Measurements from ENCODE around the gene LGMN.

The LGMN gene

GRCh38 chr14:92789457-92790089 is 41.1 kb upstream of the LGMN start:
- TF ChIP-seq CTCF (IDR thresholded peaks at IDR 0.05; ENCODE audit: control extremely low read depth, extremely low read depth, low read depth, missing control alignments): no peak
- ChIA-PET CTCF (interaction anchor here (11.1 kb wide), 1 partner anchor 77 kb away, joined by 177 read pairs; no protein-coding TSS in a partner anchor), POLR2A (no interaction called here)
- no peak for DNase-seq (ENCODE audit: extremely low spot score)

GRCh38 chr14:92787554-92787953 is 39.1 kb upstream of the LGMN start:
- ChIA-PET POLR2A (no interaction called here), CTCF (interaction anchor here (1.3 to 11.1 kb wide), 3 partner anchors 9 to 75 kb away, joined by 3 to 177 read pairs (median 4); no protein-coding TSS in a partner anchor)
- no peak for DNase-seq (ENCODE audit: extremely low spot score)
- no peak for TF ChIP-seq CTCF (IDR thresholded peaks at IDR 0.05; ENCODE audit: control extremely low read depth, extremely low read depth, low read depth, missing control alignments)

- ChIA-PET CTCF (interaction anchor here (0.9 to 11.1 kb wide), 6 partner anchors 8 to 99 kb away, joined by 3 to 177 read pairs (median 3); partner anchors contain the start of gene LGMN), POLR2A (no interaction called here)
Observed at GRCh38 chr14:92786427-92786756, 38.0 kb upstream of the LGMN start.

GRCh38 chr14:92785667-92786426 is 37.4 kb upstream of the LGMN start:
- TF ChIP-seq CTCF (IDR thresholded peaks at IDR 0.05; ENCODE audit: control extremely low read depth, extremely low read depth, low read depth, missing control alignments): no peak
- ChIA-PET POLR2A (no interaction called here), CTCF (interaction anchor here (0.9 to 11.1 kb wide), 6 partner anchors 18 to 105 kb away, joined by 3 to 177 read pairs (median 3); partner anchors contain the start of gene LGMN)
- DNase-seq (ENCODE audit: extremely low spot score): no peak

More at GRCh38 chr14:92786427-92786756, 38.0 kb upstream of the LGMN start:
- no peak for DNase-seq (ENCODE audit: extremely low spot score)
- no peak for TF ChIP-seq CTCF (IDR thresholded peaks at IDR 0.05; ENCODE audit: control extremely low read depth, extremely low read depth, low read depth, missing control alignments)

GRCh38 chr14:92783813-92784431 is 35.5 kb upstream of the LGMN start:
- POLR2A ChIA-PET: no interaction called here
- CTCF ChIA-PET: interaction anchor here (0.6 to 11.1 kb wide), 23 partner anchors 15 to 322 kb away, joined by 3 to 177 read pairs (median 4); partner anchors contain the start of gene LGMN
- peak; percentile 71 for TF ChIP-seq CTCF (IDR thresholded peaks at IDR 0.05; ENCODE audit: control extremely low read depth, extremely low read depth, low read depth, missing control alignments)
- peak; percentile 54 for DNase-seq (ENCODE audit: extremely low spot score)

- DNase-seq (ENCODE audit: extremely low spot score): no peak
- TF ChIP-seq CTCF (IDR thresholded peaks at IDR 0.05; ENCODE audit: control extremely low read depth, extremely low read depth, low read depth, missing control alignments): no peak
- ChIA-PET POLR2A (interaction anchor here (0.9 kb wide), 1 partner anchor 31 kb away, joined by 3 read pairs; no protein-coding TSS in a partner anchor), CTCF (interaction anchor here (0.7 to 11.1 kb wide), 4 partner anchors 11 to 69 kb away, joined by 3 to 177 read pairs (median 3); no protein-coding TSS in a partner anchor)
Observed at GRCh38 chr14:92781350-92781749, 32.9 kb upstream of the LGMN start.

Data from GM10248 (cell line).